Measurements from ENCODE around the gene CSHL1. TPM values are rescaled to one million over a fixed set of nuclear protein-coding genes. Genes with fewer than 3 reads are reported as not detected.
"Not testable (repeated sequence)": the region's sequence is repeated elsewhere in the genome, so short reads cannot be mapped to it uniquely, and the experiment has no call there.

CSHL1 gene
- total RNA-seq, 4 donors from 2014 or later: not detected

DNA sequence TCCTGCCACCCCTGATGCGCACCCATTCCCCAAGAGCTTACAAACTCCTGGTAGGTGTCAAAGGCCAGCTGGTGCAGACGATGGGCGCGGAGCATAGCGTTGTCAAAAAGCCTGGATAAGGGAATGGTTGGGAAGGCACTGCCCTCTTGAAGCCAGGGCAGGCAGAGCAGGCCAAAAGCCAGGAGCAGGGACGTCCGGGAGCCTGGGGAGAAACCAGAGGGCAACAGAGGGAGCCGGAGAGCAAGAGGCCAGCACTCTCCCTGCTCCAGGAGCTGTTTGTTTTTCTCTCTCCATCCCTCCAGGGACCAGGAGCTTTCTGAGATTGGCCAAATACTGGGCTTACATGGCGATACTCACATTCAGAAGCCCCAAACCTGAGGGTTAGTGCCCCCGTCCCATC, 7.2 kb upstream of the CSHL1 start:
- H3K4me1 ChIP-seq: peaks cover 0 to 7% (median 0%) of the 10 kb centered on the region in 4 donors
- TF ChIP-seq, protein P1, sequence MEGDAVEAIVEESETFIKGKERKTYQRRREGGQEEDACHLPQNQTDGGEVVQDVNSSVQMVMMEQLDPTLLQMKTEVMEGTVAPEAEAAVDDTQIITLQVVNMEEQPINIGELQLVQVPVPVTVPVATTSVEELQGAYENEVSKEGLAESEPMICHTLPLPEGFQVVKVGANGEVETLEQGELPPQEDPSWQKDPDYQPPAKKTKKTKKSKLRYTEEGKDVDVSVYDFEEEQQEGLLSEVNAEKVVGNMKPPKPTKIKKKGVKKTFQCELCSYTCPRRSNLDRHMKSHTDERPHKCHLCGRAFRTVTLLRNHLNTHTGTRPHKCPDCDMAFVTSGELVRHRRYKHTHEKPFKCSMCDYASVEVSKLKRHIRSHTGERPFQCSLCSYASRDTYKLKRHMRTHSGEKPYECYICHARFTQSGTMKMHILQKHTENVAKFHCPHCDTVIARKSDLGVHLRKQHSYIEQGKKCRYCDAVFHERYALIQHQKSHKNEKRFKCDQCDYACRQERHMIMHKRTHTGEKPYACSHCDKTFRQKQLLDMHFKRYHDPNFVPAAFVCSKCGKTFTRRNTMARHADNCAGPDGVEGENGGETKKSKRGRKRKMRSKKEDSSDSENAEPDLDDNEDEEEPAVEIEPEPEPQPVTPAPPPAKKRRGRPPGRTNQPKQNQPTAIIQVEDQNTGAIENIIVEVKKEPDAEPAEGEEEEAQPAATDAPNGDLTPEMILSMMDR (IDR thresholded peaks at IDR 0.05): no peak
- TF ChIP-seq EP300 (IDR thresholded peaks at IDR 0.05): no peak
- no peak for TF ChIP-seq POLR2A (IDR thresholded peaks at IDR 0.05)
- H3K27me3 ChIP-seq: peaks cover 0 to 4% of the 10 kb centered on the region in 2 donors
- no peaks in the 10 kb centered on the region for H3K9me3 ChIP-seq
- whole genome bisulfite sequencing, 2 donors: 52 to 59% methylated on average over 9 to 10 of the region's 10 CpGs
- no peak overlapping the region for H3K27ac ChIP-seq
- H3K36me3 ChIP-seq: no peaks in the 10 kb centered on the region
- DNase-seq (ENCODE audit: low spot score in 2 of 2): no peak
- H3K4me3 ChIP-seq: no peak overlapping the region

GRCh38 chr17:63917646-63918045, 6.6 kb upstream of the CSHL1 start:
- Histone ChIP-seq H3K36me3 (no peaks in the 10 kb centered on the region), H3K4me1 (peaks cover 0 to 7% (median 0%) of the 10 kb centered on the region in 4 donors), H3K9me3 (no peaks in the 10 kb centered on the region), H3K27me3 (peaks cover 0 to 4% of the 10 kb centered on the region in 2 donors), H3K4me3 (no peak overlapping the region), H3K27ac (no peak overlapping the region)
- 76 to 78% methylated on average over 13 of the region's 13 CpGs for WGBS, 2 donors
- no peak for DNase-seq (ENCODE audit: low spot score in 2 of 2)
- TF ChIP-seq, protein P1 (IDR thresholded peaks at IDR 0.05): no peak
- TF ChIP-seq POLR2A (IDR thresholded peaks at IDR 0.05) (no peak), EP300 (IDR thresholded peaks at IDR 0.05) (no peak)

DNA sequence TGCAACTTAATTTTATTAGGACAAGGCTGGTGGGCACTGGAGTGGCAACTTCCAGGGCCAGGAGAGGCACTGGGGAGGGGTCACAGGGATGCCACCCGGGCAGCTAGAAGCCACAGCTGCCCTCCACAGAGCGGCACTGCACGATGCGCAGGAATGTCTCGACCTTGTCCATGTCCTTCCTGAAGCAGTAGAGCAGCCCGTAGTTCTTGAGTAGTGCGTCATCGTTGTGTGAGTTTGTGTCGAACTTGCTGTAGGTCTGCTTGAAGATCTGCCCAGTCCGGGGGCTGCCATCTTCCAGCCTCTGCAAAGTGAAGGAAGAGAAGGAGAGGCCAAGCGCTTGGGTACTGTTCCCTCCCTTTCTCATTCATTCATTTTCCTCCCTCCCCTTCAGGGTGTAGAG, 6.1 kb upstream of the CSHL1 start:
- DNase-seq (ENCODE audit: low spot score in 2 of 2); H3K36me3 ChIP-seq; H3K27me3 ChIP-seq; H3K9me3 ChIP-seq; H3K27ac ChIP-seq; H3K4me3 ChIP-seq; H3K4me1 ChIP-seq: not testable (repeated sequence)
- WGBS, 2 donors: 88 to 90% methylated on average over 9 to 11 of the region's 11 CpGs

DNA sequence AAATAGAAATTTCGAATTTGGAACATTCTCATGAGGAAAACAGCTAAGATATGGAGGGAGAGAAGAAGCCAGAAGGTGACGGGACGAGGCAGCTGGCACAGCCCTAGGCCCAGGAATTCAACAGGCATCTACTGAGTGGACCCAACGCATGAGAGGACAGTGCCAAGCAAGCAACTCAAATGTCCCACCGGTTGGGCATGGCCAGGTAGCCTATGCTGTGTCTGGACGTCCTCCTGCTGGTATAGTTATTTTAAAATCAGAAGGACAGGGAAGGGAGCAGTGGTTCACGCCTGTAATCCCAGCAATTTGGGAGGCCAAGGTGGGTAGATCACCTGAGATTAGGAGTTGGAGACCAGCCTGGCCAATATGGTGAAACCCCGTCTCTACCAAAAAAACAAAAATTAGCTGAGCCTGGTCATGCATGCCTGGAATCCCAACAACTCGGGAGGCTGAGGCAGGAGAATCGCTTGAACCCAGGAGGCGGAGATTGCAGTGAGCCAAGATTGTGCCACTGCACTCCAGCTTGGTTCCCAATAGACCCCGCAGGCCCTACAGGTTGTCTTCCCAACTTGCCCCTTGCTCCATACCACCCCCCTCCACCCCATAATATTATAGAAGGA, 5.6 kb upstream of the CSHL1 start:
- H3K4me1 ChIP-seq: peaks cover 0 to 7% (median 0%) of the 10 kb centered on the region in 4 donors
- no peaks in the 10 kb centered on the region for H3K36me3 ChIP-seq
- peaks cover 0 to 4% of the 10 kb centered on the region in 2 donors for H3K27me3 ChIP-seq
- TF ChIP-seq POLR2A (IDR thresholded peaks at IDR 0.05) (no peak), EP300 (IDR thresholded peaks at IDR 0.05) (no peak)
- TF ChIP-seq, protein P1 (IDR thresholded peaks at IDR 0.05): no peak
- no peaks in the 10 kb centered on the region for H3K9me3 ChIP-seq
- 82 to 86% methylated on average over 12 of the region's 12 CpGs for WGBS, 2 donors
- no peak overlapping the region for H3K27ac ChIP-seq
- no peak for DNase-seq (ENCODE audit: low spot score in 2 of 2)
- H3K4me3 ChIP-seq: no peak overlapping the region

DNA sequence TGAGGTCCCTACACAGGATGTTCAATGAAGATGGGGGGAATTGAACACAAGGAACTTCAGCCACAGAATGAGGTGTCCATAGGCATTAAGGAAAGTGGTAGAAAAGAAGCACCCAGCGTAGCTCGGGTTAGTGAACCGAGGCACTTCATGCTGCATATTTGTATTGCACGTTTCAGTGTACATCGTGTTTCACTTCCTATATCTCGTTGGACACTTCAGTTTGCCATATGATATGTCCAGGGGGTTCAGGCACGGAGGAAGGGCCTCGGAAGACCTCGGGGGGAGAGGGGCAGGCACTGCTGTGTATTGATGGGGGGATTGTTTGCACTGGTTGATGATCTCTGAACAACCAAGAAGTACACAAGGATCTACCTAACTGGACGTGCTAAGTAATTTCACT, 4.7 kb upstream of the CSHL1 start:
- 79% methylated on average over 10 of the region's 10 CpGs for WGBS, 2 donors
- DNase-seq (ENCODE audit: low spot score in 2 of 2): not testable (repeated sequence)

GRCh38 chr17:63914471-63914870, 3.4 kb upstream of the CSHL1 start:
- 93 to 94% methylated on average over 2 to 7 of the region's 7 CpGs for WGBS, 2 donors
- Histone ChIP-seq H3K9me3 (no peaks in the 10 kb centered on the region), H3K36me3 (no peaks in the 10 kb centered on the region), H3K27me3 (peaks cover 0 to 21% of the 10 kb centered on the region in 2 donors), H3K4me1 (peaks cover 0 to 6% (median 0%) of the 10 kb centered on the region in 4 donors), H3K4me3 (no peak overlapping the region), H3K27ac (no peak overlapping the region)
- no peak for TF ChIP-seq EP300 (IDR thresholded peaks at IDR 0.05)
- no peak for TF ChIP-seq POLR2A (IDR thresholded peaks at IDR 0.05)
- DNase-seq (ENCODE audit: low spot score in 2 of 2): no peak

More for the DNA sequence above, 4.7 kb upstream of the CSHL1 start:
- H3K9me3 ChIP-seq, H3K27ac ChIP-seq, H3K4me1 ChIP-seq, H3K36me3 ChIP-seq, H3K4me3 ChIP-seq: not testable (repeated sequence)
- H3K27me3 ChIP-seq: peaks cover 0 to 12% of the 10 kb centered on the region in 2 donors
